IPS DF 4.7 (cell line): ENCODE results near the gene DNER.

Experiments
- DNase-seq: peaks from one replicate; pipeline ENCODE4 v3.0.0-alpha.2; 2013; ENCODE audit warnings: low spot score; ENCODE audit errors: extremely low read depth

The DNER gene

DNA sequence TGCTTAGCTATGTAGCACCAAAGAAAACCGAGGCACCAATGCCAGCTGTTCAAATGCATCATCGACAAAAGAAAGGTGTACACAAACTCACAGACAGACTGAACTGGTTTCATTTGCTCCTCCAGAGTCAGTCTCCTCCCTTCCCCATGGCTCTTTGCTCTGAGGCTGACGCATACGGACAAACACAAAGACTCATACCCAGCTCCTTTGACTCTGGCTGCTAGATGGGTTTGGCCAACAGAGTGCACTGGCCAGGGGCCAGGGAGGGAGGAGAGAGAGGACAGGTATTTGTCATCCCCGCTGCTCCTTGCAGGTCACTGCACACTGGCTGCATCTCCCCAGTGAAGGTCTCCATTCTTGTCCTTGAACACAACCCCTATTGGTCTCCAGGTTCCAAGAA lies 40.7 kb downstream of the DNER start:
- DNase-seq: no peak

DNA sequence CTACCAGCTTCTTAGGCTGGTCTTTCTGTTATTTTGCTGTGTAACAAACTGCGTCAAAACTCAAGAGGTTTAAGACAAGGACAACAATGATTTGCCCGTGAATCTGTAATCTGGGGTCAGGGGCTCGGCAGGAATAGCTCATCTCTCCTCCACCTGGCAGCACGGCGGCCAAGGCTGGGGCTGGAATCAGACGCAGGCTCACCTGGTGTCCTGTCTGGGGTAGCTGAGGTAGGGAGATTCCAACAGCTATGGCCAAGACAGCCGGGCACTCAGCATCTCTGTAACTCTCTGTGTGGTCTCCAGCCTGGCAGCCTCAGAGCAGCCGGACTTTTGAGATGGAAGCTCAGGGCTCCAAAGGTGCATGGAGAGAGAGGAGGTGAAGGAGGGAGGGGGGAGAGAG lies 42.3 kb downstream of the DNER start:
- DNase-seq: no peak

DNA sequence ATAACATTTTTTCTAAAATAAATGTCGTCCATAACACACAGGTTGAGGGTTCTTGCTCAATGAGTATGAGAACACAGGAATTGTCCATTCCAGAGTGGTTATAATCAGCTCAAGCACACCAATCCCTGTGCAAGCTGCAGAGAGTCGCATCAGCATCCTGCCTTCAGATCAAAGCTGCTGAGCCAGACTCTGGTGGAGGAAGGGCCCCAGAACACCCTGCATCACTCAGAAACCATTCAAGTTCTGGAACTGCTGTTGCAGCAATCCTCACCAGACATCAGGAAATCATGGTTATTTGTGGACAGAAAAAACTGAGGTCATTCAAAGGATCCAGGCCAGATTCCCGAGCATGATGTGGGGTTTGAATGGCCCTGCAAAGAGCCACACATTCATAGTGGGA lies 44.5 kb downstream of the DNER start:
- DNase-seq: no peak

DNA sequence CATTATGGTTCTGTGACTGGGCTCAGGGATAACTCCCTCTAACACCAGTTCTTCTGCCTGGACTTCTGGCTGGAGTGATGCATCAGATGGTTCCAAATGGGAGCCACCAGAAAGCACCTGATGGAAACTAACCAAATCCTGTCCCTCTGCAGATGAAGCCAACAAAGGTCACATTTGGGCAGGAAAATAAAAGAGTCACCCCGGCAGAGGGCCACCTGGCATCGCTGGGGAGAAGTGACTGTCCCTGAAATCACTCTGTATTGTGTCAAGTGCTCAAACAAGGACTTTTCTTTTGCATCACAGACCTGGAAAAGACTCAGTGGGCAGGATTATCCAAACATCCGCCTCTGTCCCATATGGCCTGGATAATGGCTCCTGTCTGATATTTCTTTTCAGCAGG lies 47.5 kb downstream of the DNER start:
- no peak for DNase-seq

DNA sequence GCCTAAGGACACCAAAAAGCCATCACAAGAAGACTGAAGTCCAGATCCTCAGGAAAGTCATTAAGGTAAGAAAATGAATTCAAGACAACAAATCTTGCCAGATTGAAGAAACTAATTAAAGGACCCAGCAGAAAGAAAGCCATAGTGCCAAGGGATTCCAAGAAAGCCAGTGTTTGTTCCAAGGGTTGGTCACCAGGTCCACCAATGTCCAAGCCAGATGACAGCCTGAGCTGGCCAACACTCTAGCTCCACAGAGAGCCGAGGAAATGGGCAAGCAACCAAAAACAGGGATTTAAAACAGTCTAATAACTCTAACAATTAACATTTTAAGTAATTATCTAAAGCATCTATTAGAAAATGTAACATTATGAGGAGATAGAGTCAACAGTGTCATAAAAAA lies 49.2 kb downstream of the DNER start:
- no peak for DNase-seq

DNA sequence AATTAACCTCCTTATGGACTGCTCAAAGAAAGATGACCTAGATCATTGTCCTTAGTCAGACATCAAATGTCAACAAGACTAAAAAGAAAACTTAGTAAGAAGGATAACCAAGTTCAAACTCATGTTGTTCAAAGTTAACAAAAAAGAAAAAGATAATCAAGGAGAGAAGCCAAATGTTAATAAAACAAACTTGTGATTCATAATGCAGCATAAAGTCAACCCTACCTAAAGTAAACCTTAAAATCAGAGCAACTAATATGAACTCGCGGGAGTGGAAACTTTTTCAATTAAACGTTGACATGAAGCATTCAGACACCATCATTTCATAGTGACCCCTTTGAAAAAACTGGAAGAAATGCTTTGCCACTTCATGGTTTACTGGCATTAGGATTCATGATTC lies 52.9 kb downstream of the DNER start:
- DNase-seq: no peak

DNA sequence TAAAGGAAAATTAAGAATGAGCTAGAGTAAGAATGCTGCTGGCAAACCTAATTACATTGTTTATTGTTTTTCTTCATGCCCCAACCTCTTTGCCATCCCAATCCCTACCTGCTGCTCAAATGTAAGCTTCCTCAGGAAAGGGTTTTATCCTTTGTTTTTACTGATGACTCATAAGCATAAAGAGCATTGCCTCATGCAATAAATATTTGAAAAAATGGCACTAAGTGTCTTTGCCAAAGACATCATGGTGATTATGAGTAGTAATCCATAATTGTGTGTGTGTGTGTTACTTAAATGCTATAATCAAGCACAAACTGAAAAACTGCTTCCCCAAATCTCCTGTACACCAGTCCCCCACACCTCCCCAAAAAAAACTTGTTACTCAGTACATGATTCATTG lies 53.4 kb downstream of the DNER start:
- DNase-seq: no peak

DNA sequence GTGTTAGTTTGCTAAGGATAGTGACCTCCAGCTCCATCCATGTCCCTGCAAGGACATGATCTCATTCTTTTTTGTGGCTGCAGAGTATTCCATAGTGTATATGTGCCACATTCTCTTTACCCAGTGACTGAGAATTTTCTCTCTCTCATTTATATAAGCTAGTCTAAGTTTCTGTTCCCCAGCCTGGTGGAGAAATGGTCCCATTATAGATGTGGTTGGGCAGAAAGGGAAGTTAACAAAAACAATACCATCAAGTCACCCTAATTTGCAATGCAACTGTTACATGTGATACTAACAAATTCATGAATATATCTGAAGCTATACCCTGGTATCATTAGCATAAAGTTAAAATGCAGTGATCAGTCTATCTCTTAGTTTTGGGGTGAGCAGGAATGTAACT lies 54.0 kb downstream of the DNER start:
- no peak for DNase-seq

DNA sequence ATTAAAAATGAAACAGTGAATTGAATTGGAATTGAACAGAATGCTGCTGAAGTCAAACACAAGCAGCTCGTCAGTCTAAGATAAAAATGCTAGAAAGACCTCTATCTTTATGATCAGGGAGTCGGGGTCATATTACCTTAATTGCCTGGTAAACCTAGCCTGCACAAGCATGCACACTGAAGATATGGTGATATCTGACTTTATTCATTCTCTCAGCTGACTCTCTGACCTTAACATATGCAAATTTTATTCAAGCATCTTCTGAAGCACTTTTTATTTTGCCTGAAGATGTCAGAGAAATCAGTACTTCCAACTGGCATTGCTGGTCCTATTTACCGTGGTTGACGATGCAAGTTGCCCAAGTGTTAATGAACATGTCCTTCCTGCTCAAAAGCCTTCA lies 56.4 kb downstream of the DNER start:
- no peak for DNase-seq

DNA sequence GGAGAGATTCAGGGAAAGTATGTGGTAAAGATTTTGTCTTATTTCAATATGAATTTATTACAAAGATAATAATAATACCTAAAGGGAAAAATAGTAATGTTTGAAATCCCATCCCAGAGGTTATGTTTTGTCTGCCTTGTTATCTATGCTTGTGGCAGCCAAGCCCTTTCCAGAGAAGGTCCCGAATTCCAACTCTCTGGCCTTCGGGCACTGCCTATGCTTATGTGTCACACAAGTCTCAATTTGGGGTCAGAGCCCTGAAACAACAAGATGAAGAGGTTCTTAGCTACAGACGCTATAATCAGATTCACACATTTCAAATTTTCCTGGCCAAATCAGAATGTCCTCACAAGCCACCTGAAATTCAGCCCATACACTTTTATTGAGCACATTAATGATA lies 59.9 kb downstream of the DNER start:
- DNase-seq: no peak

DNA sequence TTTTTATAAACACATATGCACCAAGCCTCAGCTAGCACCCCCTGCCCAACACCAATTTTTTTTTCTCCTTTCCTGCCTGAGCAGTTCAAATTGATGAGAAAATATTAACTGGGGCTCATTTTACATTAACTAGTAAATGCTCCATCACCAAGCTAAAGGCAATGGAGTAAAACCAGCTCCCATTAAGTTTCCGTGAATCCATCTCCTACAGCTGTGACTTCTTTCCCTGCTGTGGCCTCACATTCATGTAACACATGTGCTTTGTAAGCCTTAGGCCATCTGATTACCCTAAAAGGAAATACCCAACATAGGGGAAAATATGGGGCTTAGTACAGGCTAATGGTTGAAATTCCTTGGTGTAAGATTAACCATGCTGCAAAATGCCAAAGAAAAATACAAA lies 60.8 kb downstream of the DNER start:
- DNase-seq: no peak

DNA sequence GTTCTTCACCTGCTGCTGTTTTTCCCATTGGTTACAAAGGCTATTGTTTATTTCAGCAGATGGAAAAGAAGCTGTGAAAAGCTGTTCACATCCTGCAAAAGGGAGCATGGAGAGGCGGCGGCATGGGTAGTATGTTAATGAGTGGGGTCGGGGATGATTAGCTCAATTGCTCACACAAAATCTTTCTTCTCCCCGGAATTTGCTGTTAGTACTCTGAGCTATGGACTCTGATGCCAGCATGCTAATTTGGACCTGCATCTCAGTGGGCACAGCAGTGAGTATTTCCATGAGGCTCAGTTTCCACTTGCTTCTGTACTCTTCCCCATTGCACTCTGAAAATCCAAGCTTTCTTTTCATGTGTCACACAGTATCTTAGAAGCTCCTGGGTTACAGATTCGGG lies 61.6 kb downstream of the DNER start:
- DNase-seq: no peak

DNA sequence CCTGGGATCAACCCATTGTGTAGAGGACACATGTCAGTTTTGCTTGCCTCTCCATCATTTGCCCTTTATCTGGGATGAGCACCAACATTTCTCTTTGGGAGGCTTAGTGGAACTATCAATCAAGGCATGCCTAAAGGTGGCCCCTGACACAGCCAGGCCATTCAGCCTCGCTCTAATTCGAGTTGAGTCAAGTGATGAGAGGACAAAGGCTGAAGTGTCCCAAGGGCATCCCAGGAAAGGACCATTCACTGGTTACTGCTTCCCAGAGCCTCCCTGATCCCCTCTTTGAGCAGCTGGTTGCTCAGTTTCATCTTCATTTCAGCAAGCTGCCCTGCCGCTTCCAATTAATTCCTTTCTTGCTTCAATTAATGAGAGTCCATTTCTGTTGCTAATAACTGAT lies 63.5 kb downstream of the DNER start:
- no peak for DNase-seq

DNA sequence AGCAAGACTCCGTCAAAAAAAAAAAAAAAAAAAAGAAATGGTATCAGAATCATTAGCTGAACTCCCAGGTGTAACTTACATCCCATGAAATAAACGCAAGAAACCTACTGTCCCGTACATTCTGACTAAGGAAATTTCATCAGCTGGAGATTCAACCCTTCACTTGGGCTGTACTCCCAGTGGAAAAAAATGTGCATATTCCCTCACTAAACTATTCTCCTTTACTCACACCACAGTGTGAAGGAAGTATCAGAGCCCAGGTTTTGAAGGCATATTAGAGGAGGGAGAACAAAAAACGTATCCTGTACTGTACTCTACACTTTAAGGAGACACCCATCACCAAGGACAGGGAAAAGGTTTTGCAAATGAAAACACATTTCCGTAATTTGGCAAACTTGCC lies 64.3 kb downstream of the DNER start:
- no peak for DNase-seq

DNA sequence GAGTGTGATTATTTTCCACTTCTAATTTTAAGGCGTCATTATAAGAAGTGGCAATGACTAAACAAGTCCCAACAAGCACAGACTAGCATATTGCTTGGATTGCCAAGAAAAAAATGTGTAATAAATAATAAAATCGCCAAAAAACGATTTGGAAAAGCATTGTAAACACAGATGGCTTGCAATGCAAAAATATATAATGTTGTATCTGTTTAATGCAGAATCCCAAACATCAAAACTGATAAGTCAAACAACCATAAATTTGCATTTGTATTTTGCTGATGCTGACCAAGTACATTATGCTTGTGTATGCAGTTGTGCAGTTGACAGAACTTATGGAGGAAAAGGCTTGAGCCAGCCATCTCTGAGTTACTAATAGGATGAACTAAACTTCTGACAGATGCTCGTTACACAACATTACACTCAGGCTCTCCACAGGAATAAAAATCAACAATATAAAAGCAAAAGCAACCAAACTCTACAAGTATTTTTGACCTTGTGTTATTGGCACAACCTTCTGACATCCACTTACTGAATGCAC lies 68.1 kb downstream of the DNER start:
- DNase-seq: no peak

DNA sequence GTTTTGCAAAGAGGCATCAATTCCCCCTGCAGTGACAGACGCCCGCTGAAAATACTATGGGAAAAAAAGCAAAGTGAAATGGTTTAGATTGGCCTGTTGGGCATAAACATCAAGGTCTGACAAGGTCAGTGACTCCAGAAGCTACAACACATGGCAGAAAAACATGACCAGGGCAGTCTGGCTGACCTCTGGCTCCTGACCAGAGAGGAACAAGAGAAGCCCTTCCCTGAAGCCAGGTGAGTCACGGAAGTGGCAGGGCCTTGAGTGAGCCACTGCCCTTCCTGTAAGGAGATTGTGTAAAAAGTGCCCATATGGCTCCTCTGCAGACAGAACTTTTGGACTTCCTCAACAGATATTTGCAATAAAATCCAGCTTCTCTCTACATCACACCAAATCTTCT lies 72.0 kb downstream of the DNER start:
- no peak for DNase-seq

DNA sequence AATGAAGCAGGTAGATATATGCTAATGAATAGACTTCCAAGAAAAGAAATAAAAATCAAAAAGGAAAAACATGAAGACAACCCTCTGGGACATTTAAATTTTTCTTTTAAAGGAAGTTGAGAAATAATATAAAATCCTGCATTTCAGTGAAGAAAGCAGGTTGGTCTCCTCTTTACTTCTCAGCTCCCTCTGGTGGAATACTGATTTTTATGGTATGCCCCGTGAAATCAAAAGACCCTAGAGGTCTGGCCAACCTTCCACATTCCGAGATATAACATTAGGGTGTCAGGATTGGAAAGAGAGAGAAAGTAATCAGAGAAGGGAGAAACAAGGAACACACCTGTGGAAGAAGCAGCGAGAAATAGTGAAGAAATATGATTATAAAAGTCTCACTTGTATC lies 72.7 kb downstream of the DNER start:
- no peak for DNase-seq

DNA sequence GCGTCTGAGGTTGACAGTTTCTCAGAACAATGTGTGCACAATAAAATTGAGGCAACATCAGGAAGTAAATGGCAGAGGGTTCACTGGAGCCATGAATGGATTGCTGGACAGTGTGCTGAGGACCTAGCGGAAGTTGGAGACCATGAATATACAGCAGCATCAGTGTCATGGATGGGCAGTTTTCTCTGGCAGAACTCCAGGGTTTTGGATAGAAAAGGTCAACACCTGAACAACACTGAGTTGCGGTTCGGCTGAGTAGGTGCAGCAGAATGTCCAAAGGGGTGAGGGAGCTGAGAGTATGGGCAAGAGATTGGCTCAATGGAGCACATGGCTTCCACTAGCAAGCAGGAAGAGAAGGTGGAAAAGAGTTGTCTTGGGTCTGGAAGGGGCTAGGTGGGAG lies 73.7 kb downstream of the DNER start:
- DNase-seq: no peak

DNA sequence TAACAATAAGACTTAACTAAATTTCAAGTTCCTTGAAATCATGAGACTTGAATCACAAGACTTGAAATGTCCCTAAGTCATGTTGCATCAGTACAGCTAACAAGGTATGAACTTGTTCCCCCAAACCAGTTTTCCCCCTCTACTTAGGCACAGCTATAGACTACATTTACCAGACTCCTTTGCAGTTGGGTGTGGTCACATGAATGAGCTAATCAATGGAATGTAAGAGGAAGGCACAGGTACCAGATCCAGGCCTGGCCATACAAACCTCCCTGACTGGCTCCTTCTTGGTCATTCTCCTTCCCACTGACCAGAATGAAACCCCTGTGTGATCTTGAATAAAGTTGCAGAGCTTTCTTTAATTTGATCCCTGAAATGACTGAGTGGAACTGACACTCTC lies 77.8 kb downstream of the DNER start:
- no peak for DNase-seq

DNA sequence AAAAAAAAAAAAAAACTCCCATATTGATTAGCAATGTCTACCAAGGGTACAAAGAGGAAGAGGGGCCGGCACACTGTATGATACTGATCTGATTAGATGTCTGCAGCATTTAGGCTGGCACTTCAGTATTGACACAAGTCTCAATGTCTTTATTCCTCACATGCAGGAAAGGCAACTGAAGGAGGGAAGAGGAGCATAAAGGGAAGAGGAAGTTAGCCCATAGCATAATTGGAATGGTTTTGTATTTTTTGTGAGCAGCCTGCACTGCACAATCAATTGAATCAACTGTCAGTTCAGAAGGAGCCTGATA lies 79.0 kb downstream of the DNER start:
- DNase-seq: no peak

DNA sequence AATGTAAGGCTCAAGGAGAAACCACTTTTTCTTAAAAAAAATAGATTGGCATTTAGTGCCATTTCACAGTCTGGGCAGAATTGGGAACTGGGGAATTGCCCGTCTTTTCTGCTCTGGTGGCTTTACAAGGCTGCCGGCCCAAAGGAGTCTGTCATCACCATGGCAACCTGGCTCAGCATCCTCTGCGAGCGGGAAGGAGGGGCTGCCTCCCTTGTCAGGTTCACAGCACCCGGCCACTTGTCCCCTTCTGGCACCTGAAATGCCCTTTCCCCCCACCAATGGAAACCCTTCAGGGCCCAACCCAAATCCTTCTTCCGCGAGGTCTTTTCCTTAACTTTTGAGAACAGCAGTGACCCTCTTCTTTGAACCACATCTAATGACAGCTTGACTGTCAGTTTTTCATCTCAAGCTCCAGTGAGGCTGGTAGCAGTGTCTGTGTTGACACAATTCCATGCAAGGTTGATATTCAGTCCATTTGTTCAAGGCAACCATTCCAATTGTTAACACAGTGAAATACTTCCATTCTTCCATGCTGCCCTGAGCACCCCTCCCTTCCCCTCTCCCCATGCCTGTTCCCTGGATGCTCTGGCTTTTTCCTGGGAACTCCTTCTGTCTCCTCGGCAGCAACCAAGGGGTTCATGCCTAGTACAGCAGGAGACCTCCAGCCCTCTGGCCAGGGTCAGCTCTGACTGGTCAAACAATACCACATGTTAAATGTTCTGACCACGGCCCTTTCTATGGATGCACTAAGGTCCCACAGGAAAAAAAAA lies 79.6 kb downstream of the DNER start:
- DNase-seq: no peak

DNA sequence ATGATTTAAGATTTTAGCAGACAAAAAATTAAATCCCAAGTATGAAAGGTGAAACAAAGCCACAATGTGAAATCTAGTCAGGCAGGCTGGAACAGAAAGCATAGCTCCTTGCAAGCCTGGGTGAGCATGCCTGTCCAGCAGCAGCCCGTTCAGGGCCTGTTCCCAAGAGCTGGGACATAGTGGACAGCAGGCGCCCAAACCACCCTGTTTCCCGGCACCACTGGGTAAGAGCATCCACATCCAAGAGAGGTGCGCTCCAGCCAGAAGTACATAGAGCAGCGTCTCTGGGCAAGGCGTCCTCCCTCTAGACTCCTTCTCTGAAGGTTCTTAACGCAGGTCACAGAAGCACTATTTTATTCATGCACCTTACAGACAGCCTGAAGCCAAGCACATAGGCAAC lies 80.8 kb downstream of the DNER start:
- DNase-seq: no peak

DNA sequence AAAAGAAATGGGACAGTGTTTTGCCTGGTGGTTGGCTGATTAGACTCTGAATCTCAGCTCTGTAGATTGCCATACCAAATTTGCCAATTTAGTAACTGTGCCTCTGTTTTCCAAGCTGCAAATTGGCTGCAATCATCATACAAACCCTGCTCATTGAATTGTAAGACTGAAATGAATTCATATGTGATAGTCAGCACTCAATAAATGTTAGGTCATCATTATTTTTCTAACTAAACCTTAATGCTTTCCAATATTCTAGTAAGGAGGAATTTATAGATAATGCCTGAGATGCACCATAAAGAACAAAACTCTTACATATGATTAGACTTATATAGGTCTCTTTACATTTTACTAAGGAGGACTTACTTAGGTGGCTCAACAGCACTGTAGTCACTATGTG lies 85.3 kb downstream of the DNER start:
- DNase-seq: no peak

DNA sequence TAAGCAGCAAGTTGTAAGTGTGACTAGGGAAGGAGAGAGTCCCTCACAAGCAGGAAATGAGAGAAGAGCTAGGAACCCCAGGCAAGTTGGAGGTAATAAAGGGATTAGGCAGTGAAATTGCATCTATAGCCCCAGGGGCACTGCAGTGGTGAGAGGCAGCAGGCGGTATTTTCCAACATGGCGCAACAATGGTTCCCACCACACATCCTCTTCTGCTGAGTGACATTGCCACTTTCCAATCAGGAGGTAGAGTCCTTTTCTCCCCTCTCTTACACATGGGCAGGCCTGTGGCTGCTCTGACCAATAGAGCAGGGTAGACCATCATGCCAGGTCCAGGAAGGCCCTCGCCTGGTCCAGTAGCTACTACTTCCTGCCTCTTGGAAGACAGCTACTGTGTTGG lies 86.6 kb downstream of the DNER start:
- no peak for DNase-seq
